HG03045 (cell line): ENCODE results near the gene LARP4B.

Experiments used
- ATAC-seq: cut with Tn5 transposase; IDR thresholded peaks from one replicate; pipeline ENCODE4 v1.9.1; 2021; ENCODE audit warnings: mild to moderate bottlenecking, moderate library complexity; ENCODE audit not compliant: unreplicated experiment

Gene LARP4B

GRCh38 chr10:926075-926698, 5.3 kb downstream of the LARP4B start:
- ATAC-seq: no peak

- ATAC-seq: no peak
These were observed 7.0 kb downstream of the LARP4B start for GRCh38 chr10:924524-924859.

DNA sequence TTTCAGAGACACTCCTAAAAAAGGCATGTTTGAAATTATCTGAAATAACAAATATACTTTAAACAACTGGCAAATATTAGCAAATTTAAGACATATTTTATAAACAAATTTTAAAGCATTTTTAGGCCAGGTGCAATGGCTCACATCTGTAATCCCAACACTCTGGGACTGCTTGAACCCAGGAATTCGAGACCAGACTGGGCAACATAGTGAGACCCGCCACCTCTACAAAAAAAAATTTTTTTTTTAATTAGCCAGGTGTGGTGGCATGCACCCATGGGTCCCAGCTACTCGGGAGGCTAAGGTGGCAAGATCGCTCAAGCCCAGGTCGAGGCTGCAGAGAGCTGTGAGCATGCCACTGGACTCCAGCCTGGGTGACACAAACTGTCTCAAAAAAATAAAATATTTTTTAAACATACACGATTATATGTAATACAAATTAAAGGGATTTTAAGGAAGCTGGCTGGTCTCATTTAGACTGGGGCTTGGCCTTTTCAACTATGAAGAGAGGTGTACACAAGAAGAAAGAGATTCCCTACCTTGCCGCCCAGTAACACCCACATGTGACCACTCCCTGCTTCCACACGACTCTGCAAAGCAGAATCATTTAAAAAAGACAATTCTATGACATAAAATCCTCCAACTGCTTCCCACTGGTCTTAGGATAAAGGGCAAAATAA, 7.5 kb downstream of the LARP4B start:
- ATAC-seq: no peak

GRCh38 chr10:921471-922414, 9.8 kb downstream of the LARP4B start:
- ATAC-seq: no peak

- no peak for ATAC-seq
These were observed 11.1 kb downstream of the LARP4B start for GRCh38 chr10:920450-920849.

DNA sequence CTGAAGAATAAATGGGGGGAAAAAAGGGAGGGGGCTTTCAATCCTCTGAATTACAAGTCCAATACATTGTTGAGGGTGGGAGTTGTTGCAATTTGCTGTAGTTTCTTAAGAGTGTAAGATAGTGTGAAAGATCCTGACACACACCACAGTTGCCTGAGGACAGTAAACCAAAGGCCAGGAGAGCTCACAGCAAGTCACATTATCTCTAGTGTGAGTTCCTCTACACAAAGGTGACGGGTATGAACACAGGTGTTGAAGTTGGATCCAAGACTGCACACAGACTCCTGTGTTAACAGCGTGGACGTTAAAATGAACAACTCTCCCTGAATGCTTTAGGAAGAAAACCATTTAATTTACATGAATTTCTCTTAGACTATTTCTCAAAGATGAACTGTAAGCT, 12.0 kb downstream of the LARP4B start:
- ATAC-seq: no peak

DNA sequence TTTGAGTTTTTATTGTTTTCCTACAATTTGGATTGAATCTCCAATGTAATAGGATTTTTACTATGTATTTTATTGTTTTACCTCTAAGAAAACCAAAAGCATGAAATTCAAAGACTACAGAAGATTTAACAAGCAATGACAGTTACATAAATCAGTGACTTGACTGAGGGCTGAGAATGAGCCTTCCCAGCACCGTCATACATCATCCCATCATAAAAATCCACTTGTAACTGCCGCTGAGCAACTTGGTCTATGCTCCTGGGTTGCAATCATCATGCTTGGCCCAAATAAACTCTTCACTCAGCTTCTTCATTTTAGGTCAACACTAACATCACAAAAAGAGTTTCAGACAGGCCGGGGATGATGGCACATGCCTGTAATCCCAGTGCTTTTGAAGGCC, 13.5 kb downstream of the LARP4B start:
- ATAC-seq: no peak

- no peak for ATAC-seq
These were observed 14.1 kb downstream of the LARP4B start for GRCh38 chr10:917416-917720.

DNA sequence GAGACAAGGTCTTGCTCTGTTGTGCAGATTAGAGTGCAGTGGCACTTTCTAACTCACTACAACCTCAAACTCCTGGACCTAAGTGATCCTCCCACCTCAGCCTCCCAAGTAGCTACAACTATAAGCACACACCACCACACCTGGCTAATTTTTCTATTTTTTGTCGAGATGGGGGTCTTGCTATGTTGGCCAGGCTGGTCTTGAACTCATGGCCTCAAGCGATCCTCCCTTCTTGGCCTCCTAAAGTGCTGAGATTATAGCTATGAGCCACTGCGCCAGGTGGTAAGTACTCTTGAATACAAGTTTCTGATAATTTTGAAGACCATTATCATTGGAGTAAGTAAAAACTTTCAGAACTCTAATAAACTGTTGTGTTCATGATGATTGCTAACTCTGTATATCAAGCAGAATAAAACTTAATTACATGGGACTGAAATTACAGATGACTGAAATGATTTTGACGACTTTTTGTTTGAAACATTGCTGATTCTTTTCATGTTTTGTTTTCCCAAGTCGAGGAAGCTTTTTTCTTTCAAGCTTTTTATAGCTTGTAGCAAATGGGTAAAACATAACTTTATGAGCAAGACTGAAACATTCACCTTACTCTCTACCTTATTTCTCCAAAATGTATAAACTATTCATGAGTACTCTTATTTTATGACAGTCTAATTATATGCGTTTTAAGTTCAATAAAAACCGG, 14.6 kb downstream of the LARP4B start:
- no peak for ATAC-seq

GRCh38 chr10:909831-910230, 21.7 kb downstream of the LARP4B start:
- ATAC-seq: no peak

- ATAC-seq: no peak
These were observed 25.5 kb downstream of the LARP4B start for GRCh38 chr10:905972-906371.

DNA sequence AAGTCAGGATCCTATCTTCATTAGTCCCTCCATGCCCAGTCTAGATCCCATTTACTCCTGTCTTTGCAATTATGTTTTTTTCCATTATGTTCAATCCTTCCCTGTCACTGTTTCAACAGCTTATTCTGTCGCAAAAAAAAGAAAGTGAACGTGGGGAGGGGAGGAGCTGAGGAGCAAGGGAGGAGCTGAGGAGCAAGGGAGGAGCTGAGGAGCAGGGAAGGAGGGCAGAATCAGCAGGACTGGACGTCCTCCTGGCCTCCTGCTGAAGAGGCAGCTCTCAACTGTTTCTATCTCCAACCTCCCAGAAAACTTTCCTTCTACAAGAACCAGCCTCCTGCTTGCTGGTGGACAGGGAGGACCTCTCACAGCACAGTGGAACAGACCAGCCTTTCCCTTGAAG, 26.0 kb downstream of the LARP4B start:
- no peak for ATAC-seq

- no peak for ATAC-seq
These were observed 27.1 kb downstream of the LARP4B start for GRCh38 chr10:904403-904802.

DNA sequence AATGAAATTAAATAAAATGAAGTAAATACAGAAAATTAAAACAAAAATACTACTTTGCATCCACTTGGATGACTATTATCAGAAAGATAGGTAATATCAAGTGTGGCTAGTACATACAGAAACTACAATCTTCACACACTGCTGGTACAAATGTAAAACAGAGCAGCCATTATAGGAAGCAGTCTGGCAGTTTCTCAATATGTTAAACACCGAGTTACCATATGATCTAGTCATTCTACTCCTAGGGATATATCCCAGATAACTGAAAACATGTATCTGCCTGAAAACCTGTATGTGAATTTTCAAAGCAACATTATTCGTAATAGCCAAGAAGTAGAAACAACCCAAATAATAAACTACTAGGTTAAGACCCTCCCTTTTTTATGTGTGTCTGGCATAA, 33.4 kb downstream of the LARP4B start:
- ATAC-seq: no peak

- ATAC-seq: no peak
These were observed 34.5 kb downstream of the LARP4B start for GRCh38 chr10:896982-897381.

DNA sequence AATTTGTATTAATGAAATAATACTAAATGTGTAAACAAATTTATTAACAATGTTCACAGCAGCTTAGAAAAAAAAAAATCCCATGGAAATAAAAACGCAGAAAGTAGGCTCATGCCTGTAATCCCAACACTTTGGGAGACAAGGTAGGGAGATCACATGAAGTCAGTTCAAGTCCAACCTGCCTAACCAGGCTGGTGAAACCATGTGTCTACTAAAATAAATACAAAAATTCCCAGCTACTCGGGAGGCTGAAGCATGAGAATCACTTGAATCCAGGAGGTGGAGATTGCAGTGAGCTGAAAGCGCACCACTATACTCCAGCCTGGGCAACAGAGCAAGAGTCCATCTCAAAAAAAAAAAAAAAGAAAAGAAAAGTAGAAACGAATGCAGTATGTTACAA, 36.2 kb downstream of the LARP4B start:
- no peak for ATAC-seq

DNA sequence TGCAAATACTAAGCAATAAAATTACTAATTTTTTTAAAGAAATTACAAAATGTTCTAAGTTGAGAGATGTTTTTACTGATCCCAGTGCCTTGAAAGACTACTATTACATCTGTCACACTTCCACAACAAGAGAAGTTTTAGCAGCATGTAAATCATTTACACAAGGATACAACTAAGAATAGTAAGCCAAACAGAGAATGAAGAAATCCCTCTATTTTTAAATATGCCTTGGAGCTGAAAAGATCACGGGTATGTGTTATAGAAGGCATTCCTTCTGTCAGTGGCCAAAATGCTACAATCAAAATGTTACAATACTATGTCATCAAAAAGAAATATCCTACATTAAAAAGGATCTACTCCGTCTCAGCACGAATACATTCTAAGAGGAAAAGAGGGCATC, 52.6 kb downstream of the LARP4B start:
- no peak for ATAC-seq

- no peak for ATAC-seq
These were observed 53.2 kb downstream of the LARP4B start for GRCh38 chr10:878333-878759.

DNA sequence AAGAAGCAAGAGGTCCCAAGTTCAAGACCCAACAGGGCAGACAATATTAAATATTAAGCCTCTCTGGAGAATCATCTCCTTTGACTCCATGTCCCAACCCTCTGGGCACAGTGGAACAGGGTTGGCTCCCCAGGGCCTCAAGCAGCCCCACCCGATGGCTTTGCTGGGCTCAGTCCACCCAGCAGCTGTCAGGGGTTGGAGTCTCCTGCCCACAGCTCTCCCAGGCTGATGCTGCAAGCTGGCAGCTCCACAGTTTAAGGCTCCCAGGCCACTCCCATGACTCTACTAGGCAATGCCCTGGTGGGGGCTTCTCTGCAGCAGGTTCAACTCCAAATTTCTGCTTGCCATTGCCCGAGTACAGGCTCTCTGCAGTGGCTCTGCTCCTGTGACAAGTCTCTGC, 55.1 kb downstream of the LARP4B start:
- ATAC-seq: no peak

DNA sequence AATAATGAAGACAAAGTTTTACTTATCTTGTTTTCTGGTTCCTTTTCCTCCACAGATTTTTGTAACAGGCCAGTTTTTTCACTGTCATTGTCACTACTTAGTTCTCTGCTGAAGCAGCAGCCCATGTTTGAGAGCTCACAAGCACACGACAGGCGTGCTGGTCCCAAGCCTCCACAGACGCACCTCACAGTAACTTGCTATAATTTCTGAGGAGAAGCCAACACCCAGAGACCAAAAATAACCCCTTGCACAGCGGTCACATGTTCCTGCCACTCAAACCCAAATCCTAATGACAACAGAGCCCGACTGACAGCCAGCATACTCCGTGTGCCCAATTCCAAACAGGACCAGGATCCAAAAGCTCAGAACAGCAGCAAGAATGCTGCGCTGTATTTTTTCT, 58.5 kb downstream of the LARP4B start:
- no peak for ATAC-seq

- ATAC-seq: no peak
These were observed 59.5 kb downstream of the LARP4B start for GRCh38 chr10:871951-872403.
